Stimulated activated CD4-positive, alpha-beta T cell treated with anti-CD3 and anti-CD28 coated beads, Interleukin-15, amount 100 ng/mL, for 24 hours (primary cell): Measurements from ENCODE around the gene MEF2C.
A peak's percentile ranks its signal among the peaks of the same experiment; 100 is the strongest.

Experiments used
- DNase-seq: peaks from one replicate; pipeline ENCODE4 v3.0.0-alpha.2; 2020

Gene MEF2C

GRCh38 chr5:88683506-88684135, 199.4 kb downstream of the MEF2C start:
- no peak for DNase-seq

GRCh38 chr5:88682881-88683361, 200.1 kb downstream of the MEF2C start:
- no peak for DNase-seq

GRCh38 chr5:88682131-88682530, 200.9 kb downstream of the MEF2C start:
- no peak for DNase-seq

GRCh38 chr5:88681211-88681803, 201.7 kb downstream of the MEF2C start:
- DNase-seq, result no peak

- peak; percentile 85 for DNase-seq
Measured at GRCh38 chr5:88680253-88681132, 202.5 kb downstream of the MEF2C start.

GRCh38 chr5:88679638-88680037, 203.3 kb downstream of the MEF2C start:
- no peak for DNase-seq

- DNase-seq, result no peak
Measured at GRCh38 chr5:88678770-88679381, 204.1 kb downstream of the MEF2C start.

GRCh38 chr5:88677943-88678769, 204.8 kb downstream of the MEF2C start:
- no peak for DNase-seq

GRCh38 chr5:88677376-88677895, 205.5 kb downstream of the MEF2C start:
- no peak for DNase-seq

- no peak for DNase-seq
Measured at GRCh38 chr5:88676637-88677375, 206.2 kb downstream of the MEF2C start.

GRCh38 chr5:88675708-88676636, 207.0 kb downstream of the MEF2C start:
- DNase-seq, result peak; percentile 38

GRCh38 chr5:88675168-88675707, 207.7 kb downstream of the MEF2C start:
- DNase-seq, result no peak

GRCh38 chr5:88674356-88675167, 208.4 kb downstream of the MEF2C start:
- DNase-seq, result peak; percentile 64

GRCh38 chr5:88673253-88674105, 209.5 kb downstream of the MEF2C start:
- DNase-seq, result no peak

- no peak for DNase-seq
Measured at GRCh38 chr5:88672644-88673252, 210.2 kb downstream of the MEF2C start.

- no peak for DNase-seq
Measured at GRCh38 chr5:88671505-88672499, 211.2 kb downstream of the MEF2C start.
